Naive thymus-derived CD4-positive, alpha-beta T cell (primary cell): ENCODE results near the gene OR51F2. TPM values are rescaled to one million over a fixed set of nuclear protein-coding genes. Genes with fewer than 3 reads are reported as not detected.
"Not testable (repeated sequence)": the region's sequence is repeated elsewhere in the genome, so short reads cannot be mapped to it uniquely, and the experiment has no call there.

Source experiments
- ATAC-seq: fragments of 150-1000 bp; cut with Tn5 transposase; 2 replicates; pipeline ENCODE4 v1.10.0; 2021; ENCODE audit warnings: mild to moderate bottlenecking, moderate library complexity
- CTCF ChIA-PET: fragments of 350-600 bp; sonication (Branson Sonifier 250); formaldehyde crosslinking; loops from one replicate; lab custom pipeline; 2021; ENCODE audit warnings: antibody characterized with exemption; lab: Charles Lee
- POLR2A ChIA-PET: fragments of 350-600 bp; sonication (Branson Sonifier 250); formaldehyde crosslinking; loops from one replicate; lab custom pipeline; 2021; ENCODE audit warnings: antibody characterized with exemption, inconsistent platforms; lab: Charles Lee
- DNase-seq, 9 donors: peaks; one replicate each; pipeline versions ENCODE4 v3.0.0 to v3.0.0-alpha.2; 2020 to 2022; ENCODE audit warnings: mixed read lengths in 1 of 9
- H3K27ac ChIP-seq: one replicate; pipeline ENCODE4 v1.7.0; 2013; ENCODE audit warnings: mild to moderate bottlenecking, low read depth, low read length, moderate library complexity
- H3K27me3 ChIP-seq, 2 donors: one replicate each; pipeline ENCODE4 v1.7.0; 2013; ENCODE audit warnings: low read length in 2 of 2, mild to moderate bottlenecking in 2 of 2, moderate library complexity in 2 of 2; ENCODE audit not compliant: control insufficient read depth in 2 of 2, insufficient read depth in 2 of 2
- H3K36me3 ChIP-seq, 3 experiments: 1 replicate in 2 of 3; 2 replicates in 1 of 3; pipeline ENCODE4 v1.7.0; 2013; ENCODE audit warnings: low read length in 3 of 3, mild to moderate bottlenecking in 3 of 3, moderate library complexity in 1 of 3; ENCODE audit not compliant: insufficient read depth in 3 of 3, control insufficient read depth in 2 of 3
- H3K4me1 ChIP-seq, 2 donors: one replicate each; pipeline ENCODE4 v1.7.0; 2013; ENCODE audit warnings: low read length in 2 of 2, mild to moderate bottlenecking in 2 of 2, moderate library complexity in 1 of 2; ENCODE audit not compliant: control insufficient read depth in 2 of 2, insufficient read depth in 2 of 2
- H3K4me3 ChIP-seq: 2 replicates; pipeline ENCODE4 v1.7.0; 2013; ENCODE audit warnings: mild to moderate bottlenecking, low read length
- H3K9me3 ChIP-seq, 3 experiments: 1 replicate in 2 of 3; 2 replicates in 1 of 3; pipeline ENCODE4 v1.7.0; 2013; ENCODE audit warnings: low read length in 3 of 3; ENCODE audit not compliant: control insufficient read depth in 2 of 3
- H3K27ac Mint-ChIP-seq, 9 donors: one replicate each; pipeline ENCODE4 v1.8.0; 2020 to 2022; ENCODE audit warnings: mixed read lengths in 9 of 9, mild to moderate bottlenecking in 8 of 9, moderate library complexity in 5 of 9, inconsistent platforms in 2 of 9
- H3K27me3 Mint-ChIP-seq, 5 donors: one replicate each; pipeline ENCODE4 v1.8.0; 2021 to 2022; ENCODE audit warnings: mixed read lengths in 5 of 5, mild to moderate bottlenecking in 1 of 5
- H3K36me3 Mint-ChIP-seq, 5 donors: one replicate each; pipeline ENCODE4 v1.8.0; 2020 to 2022; ENCODE audit warnings: mixed read lengths in 5 of 5, mild to moderate bottlenecking in 3 of 5, inconsistent platforms in 1 of 5
- H3K4me1 Mint-ChIP-seq, 7 donors: one replicate each; pipeline ENCODE4 v1.8.0; 2020 to 2022; ENCODE audit warnings: mixed read lengths in 7 of 7, mild to moderate bottlenecking in 3 of 7, inconsistent platforms in 1 of 7
- H3K4me3 Mint-ChIP-seq, 10 donors: one replicate each; pipeline ENCODE4 v1.8.0; 2020 to 2022; ENCODE audit warnings: mild to moderate bottlenecking in 10 of 10, mixed read lengths in 10 of 10, moderate library complexity in 6 of 10, inconsistent platforms in 2 of 10
- H3K9me3 Mint-ChIP-seq, 11 donors: one replicate each; pipeline ENCODE4 v1.8.0; 2020 to 2022; ENCODE audit warnings: mixed read lengths in 11 of 11, mild to moderate bottlenecking in 4 of 11, inconsistent platforms in 1 of 11, moderate library complexity in 1 of 11
- intact Hi-C, 2 donors: fragments of 100-400 bp; cut with micrococcal nuclease; formaldehyde crosslinking; loops; one replicate each; pipeline ENCODE4 v1.15.1; 2023
- polyA plus RNA-seq, 2 donors: library from polyadenylated mRNA; unstranded; fragments of 300-500 nt; fragmentation: Illumina TruSeq; gene quantifications; one replicate each; pipeline ENCODE4 v1.2.3, GENCODE V29; 2021
- total RNA-seq, 6 experiments: library from RNA in 5 of 6; stranded (reverse) in 5 of 6; gene quantifications; 1 replicate in 5 of 6; 2 replicates in 1 of 6; pipeline ENCODE4 v1.2.3 and lab custom pipeline; 2021 to 2026

OR51F2 gene, protein sequence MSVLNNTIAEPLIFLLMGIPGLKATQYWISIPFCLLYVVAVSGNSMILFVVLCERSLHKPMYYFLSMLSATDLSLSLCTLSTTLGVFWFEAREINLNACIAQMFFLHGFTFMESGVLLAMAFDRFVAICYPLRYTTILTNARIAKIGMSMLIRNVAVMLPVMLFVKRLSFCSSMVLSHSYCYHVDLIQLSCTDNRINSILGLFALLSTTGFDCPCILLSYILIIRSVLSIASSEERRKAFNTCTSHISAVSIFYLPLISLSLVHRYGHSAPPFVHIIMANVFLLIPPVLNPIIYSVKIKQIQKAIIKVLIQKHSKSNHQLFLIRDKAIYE
- total RNA-seq, result not detected
- not detected for polyA plus RNA-seq
- not detected for total RNA-seq (lab: John Stamatoyannopoulos, UW)

GRCh38 chr11:4821021-4821420 is at the start of gene OR51F2:
TSS of gene OR51F2 (plus strand) at chr11:4821321. CDS start at chr11:4821422, 101 bp downstream.
- DNase-seq (no peak), ATAC-seq (no peak)
- intact Hi-C loops, result no loop called here
- Mint-ChIP-seq H3K27me3 (peaks cover 0 to 36% (median 15%) of the 10 kb centered on the region in 5 donors), H3K4me3 (no peak within 1 kb of the TSS), H3K27ac (no peak within 1 kb of the TSS), H3K9me3 (peaks cover 0 to 8% (median 0%) of the 10 kb centered on the region in 11 donors), H3K4me1 (no peaks in the 10 kb centered on the region), H3K36me3 (no peaks in the 10 kb centered on the region)
- ChIA-PET POLR2A (no interaction called here), CTCF (no interaction called here)
- Histone ChIP-seq H3K36me3 (no peaks in the 10 kb centered on the region), H3K9me3 (no peaks in the 10 kb centered on the region), H3K4me1 (no peaks in the 10 kb centered on the region), H3K27me3 (no peaks in the 10 kb centered on the region), H3K27ac (no peak within 1 kb of the TSS), H3K4me3 (no peak within 1 kb of the TSS)

DNA sequence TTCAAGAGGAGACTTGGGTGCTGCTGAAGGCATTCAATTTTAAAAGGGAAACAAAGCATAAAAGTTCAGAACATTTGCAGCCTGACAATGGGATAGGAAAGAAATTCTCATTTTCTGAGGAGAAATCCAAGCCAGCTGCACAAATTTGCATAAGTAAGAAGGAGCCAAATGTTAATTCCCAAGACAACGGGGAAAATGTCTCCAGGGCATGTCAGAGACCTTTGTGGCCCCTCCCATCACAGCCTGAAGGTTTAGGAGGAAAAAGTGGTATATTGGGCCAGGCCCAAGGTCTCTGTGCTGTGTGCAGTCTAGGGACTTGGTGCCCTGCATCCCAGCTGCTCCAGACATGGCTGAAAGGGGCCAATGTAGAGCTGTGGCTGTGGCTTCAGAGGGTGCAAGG is 38.7 kb upstream of the OR51F2 start:
- ATAC-seq (no peak), DNase-seq (no peak)
- no peak overlapping the region for H3K4me3 Mint-ChIP-seq
- Histone ChIP-seq H3K27ac (no peak overlapping the region), H3K4me3 (no peak overlapping the region), H3K36me3 (no peaks in the 10 kb centered on the region), H3K27me3 (no peaks in the 10 kb centered on the region), H3K9me3 (no peaks in the 10 kb centered on the region), H3K4me1 (no peaks in the 10 kb centered on the region)
- H3K27ac Mint-ChIP-seq, result no peak overlapping the region
- CTCF ChIA-PET, result no interaction called here
- H3K27me3 Mint-ChIP-seq, result peaks cover 0 to 28% (median 15%) of the 10 kb centered on the region in 5 donors
- H3K4me1 Mint-ChIP-seq, result no peaks in the 10 kb centered on the region
- H3K9me3 Mint-ChIP-seq, result peaks cover 0 to 22% (median 7%) of the 10 kb centered on the region in 11 donors
- intact Hi-C loops, result no loop called here
- peaks cover 0 to 6% (median 0%) of the 10 kb centered on the region in 5 donors for H3K36me3 Mint-ChIP-seq
- POLR2A ChIA-PET, result no interaction called here

GRCh38 chr11:4797206-4797605 is 23.9 kb upstream of the OR51F2 start:
- H3K27ac ChIP-seq, result no peak overlapping the region
- H3K4me1 ChIP-seq, result no peaks in the 10 kb centered on the region
- no peaks in the 10 kb centered on the region for H3K36me3 ChIP-seq
- no peaks in the 10 kb centered on the region for H3K36me3 Mint-ChIP-seq
- CTCF ChIA-PET, result no interaction called here
- peaks cover 0 to 10% (median 6%) of the 10 kb centered on the region in 5 donors for H3K27me3 Mint-ChIP-seq
- no peaks in the 10 kb centered on the region for H3K9me3 ChIP-seq
- no peak overlapping the region for H3K4me3 ChIP-seq
- H3K9me3 Mint-ChIP-seq, result peaks cover 0 to 2% (median 0%) of the 10 kb centered on the region in 11 donors
- POLR2A ChIA-PET, result no interaction called here
- no peak overlapping the region for H3K27ac Mint-ChIP-seq
- no peaks in the 10 kb centered on the region for H3K4me1 Mint-ChIP-seq
- no peaks in the 10 kb centered on the region for H3K27me3 ChIP-seq
- ATAC-seq, result no peak
- no peak for DNase-seq
- intact Hi-C loops, result no loop called here
- no peak overlapping the region for H3K4me3 Mint-ChIP-seq

DNA sequence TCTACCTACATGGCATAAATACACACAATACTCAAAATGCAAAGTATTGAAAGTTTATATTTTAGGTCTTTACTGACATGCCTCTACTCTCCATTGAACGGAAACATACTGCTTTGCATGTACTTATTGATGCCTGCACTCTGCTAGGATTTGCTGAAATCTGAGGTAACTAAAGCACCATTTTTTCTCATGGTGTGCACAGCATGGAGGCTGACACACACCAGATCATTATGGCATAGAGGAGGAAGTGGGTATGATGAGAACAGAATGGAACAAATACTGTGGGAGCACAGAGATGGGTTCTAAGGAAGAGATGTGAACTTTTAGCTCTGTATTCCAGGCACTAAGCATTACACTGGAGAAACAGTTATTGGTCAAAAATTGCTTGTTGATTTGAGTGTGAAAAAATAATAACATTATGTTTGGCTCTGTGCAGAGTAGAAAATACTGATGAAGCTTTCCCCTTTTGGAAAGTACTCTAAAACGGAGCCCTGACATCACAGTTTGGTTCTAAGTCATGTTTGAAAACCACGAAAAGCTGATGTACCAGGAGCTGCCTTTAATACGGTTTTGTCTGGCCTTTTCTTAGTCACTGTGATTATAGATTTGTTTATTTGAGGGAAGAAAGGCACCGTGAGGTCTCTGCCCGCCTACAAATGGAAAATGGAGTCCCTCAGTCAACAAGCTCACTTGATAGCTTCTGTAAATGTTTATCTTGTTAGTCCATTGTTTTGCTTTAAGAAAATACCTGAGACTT is 22.5 kb upstream of the OR51F2 start:
- no peak for ATAC-seq

DNA sequence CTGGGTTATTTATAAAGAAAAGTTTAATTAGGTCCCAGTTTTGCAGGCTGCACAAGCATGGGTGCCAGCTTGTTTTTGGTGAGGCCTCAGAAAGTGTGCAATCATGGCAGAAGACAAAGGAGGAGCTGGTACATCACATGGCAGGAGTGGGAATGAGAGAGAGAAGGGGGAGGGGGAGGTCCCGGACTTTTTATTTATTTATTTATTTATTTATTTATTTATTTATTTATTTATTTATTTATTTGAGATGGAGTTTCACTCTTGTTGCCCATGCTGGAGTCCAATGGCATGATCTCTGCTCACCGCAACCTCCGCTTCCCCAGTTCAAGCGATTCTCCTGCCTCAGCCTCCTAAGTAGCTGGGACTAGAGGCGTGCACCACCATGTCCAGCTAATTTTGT is 19.8 kb upstream of the OR51F2 start:
- H3K4me1 ChIP-seq, H3K27me3 Mint-ChIP-seq, intact Hi-C loops, H3K9me3 ChIP-seq, H3K4me3 ChIP-seq, H3K27me3 ChIP-seq, H3K27ac Mint-ChIP-seq, H3K4me1 Mint-ChIP-seq, H3K4me3 Mint-ChIP-seq, H3K36me3 ChIP-seq, H3K27ac ChIP-seq, CTCF ChIA-PET, H3K9me3 Mint-ChIP-seq, ATAC-seq, H3K36me3 Mint-ChIP-seq, DNase-seq, POLR2A ChIA-PET: not testable (repeated sequence)

More for the DNA sequence above, 22.5 kb upstream of the OR51F2 start:
- no peaks in the 10 kb centered on the region for H3K36me3 Mint-ChIP-seq
- CTCF ChIA-PET, result no interaction called here
- DNase-seq, result no peak
- no peak overlapping the region for H3K4me3 ChIP-seq
- H3K36me3 ChIP-seq, result no peaks in the 10 kb centered on the region
- H3K9me3 Mint-ChIP-seq, result peaks cover 0 to 2% (median 0%) of the 10 kb centered on the region in 11 donors
- H3K27me3 Mint-ChIP-seq, result peaks cover 0 to 9% (median 1%) of the 10 kb centered on the region in 5 donors
- no peaks in the 10 kb centered on the region for H3K9me3 ChIP-seq
- H3K27ac Mint-ChIP-seq, result no peak overlapping the region
- H3K27me3 ChIP-seq, result no peaks in the 10 kb centered on the region
- no peak overlapping the region for H3K27ac ChIP-seq
- no peaks in the 10 kb centered on the region for H3K4me1 Mint-ChIP-seq
- no peaks in the 10 kb centered on the region for H3K4me1 ChIP-seq
- intact Hi-C loops, result no loop called here
- H3K4me3 Mint-ChIP-seq, result no peak overlapping the region
- POLR2A ChIA-PET, result no interaction called here

DNA sequence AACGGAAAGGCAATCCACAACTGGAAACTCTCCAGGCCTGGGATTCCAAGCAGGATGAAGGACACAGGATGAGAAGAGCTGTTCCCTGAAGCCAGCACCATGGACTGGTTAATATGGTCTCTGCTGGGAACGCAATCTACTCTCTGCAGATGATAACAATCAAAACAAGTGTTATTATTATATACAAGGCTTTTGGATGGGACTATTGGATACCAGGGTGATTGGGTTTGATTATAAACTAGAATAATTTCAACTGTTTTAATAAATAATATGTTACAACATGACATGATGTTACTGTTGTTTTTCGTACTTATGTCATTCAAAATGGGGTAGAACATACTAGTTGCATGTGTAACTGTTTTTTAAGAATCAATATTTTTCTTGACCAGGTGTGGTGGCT is 16.8 kb upstream of the OR51F2 start, which contains the start of gene OR52R1:
Gene OR52R1 (minus strand): TSS at position 101 of the 400 bp plus-strand sequence. CDS start 0 bp downstream, at position 101.
- Mint-ChIP-seq H3K27ac (no peak within 1 kb of the TSS), H3K36me3 (no peaks in the 10 kb centered on the region), H3K4me1 (no peaks in the 10 kb centered on the region), H3K4me3 (no peak within 1 kb of the TSS), H3K9me3 (peaks cover 0 to 1% (median 0%) of the 10 kb centered on the region in 11 donors), H3K27me3 (peaks cover 0 to 11% (median 6%) of the 10 kb centered on the region in 5 donors)
- POLR2A ChIA-PET, result no interaction called here
- Histone ChIP-seq H3K9me3 (no peaks in the 10 kb centered on the region), H3K4me1 (no peaks in the 10 kb centered on the region), H3K27me3 (no peaks in the 10 kb centered on the region), H3K27ac (no peak within 1 kb of the TSS), H3K36me3 (no peaks in the 10 kb centered on the region), H3K4me3 (no peak within 1 kb of the TSS)
- DNase-seq, result no peak
- CTCF ChIA-PET, result no interaction called here
- ATAC-seq, result no peak
- intact Hi-C loops, result no loop called here
